CD4-positive, alpha-beta T cell (primary cell): ENCODE measurements around the gene IL2RA. TPM values are rescaled to one million over a fixed set of nuclear protein-coding genes. Genes with fewer than 3 reads are reported as not detected.

Source experiments
- ATAC-seq: fragments of 200-7000 bp; cut with Tn5 transposase; one replicate; pipeline ENCODE4 v1.10.0; 2022; ENCODE audit warnings: mild to moderate bottlenecking; ENCODE audit not compliant: poor library complexity
- CTCF ChIA-PET: fragments of 350-600 bp; sonication (Branson Sonifier 250); formaldehyde crosslinking; loops from one replicate; lab custom pipeline; 2021; ENCODE audit warnings: antibody characterized with exemption, inconsistent platforms; lab: Charles Lee
- POLR2A ChIA-PET: fragments of 350-600 bp; sonication (Branson Sonifier 250); formaldehyde crosslinking; loops from one replicate; lab custom pipeline; 2021; ENCODE audit warnings: antibody characterized with exemption, inconsistent platforms; lab: Charles Lee
- DNase-seq, 14 experiments: peaks; one replicate each; pipeline ENCODE4 v3.0.0-alpha.2; 2013 to 2020; ENCODE audit warnings: mixed read lengths in 2 of 14
- H3K27ac ChIP-seq, 2 donors: one replicate each; pipeline versions ENCODE4 v1.5.1 to v1.7.0; 2013; ENCODE audit warnings: low read length in 2 of 2, low read depth in 1 of 2, mild to moderate bottlenecking in 1 of 2
- H3K27me3 ChIP-seq, 2 experiments: 1 replicate in 1 of 2; 2 replicates in 1 of 2; pipeline versions ENCODE4 v1.6.1 to v1.7.0; 2013; ENCODE audit warnings: low read length in 2 of 2, control low read depth in 1 of 2, mild to moderate bottlenecking in 1 of 2, moderate library complexity in 1 of 2; ENCODE audit not compliant: insufficient read depth in 2 of 2, control insufficient read depth in 1 of 2
- H3K36me3 ChIP-seq: one replicate; pipeline ENCODE4 v1.6.1; 2013; ENCODE audit warnings: low read length, control low read depth; ENCODE audit not compliant: insufficient read depth
- H3K4me1 ChIP-seq: one replicate; pipeline ENCODE4 v1.6.1; 2013; ENCODE audit warnings: low read length, control low read depth; ENCODE audit not compliant: insufficient read depth
- H3K4me3 ChIP-seq: one replicate; pipeline ENCODE4 v1.5.1; 2013; ENCODE audit warnings: mild to moderate bottlenecking, low read length, moderate library complexity
- H3K9me3 ChIP-seq, 2 experiments: 1 replicate in 1 of 2; 2 replicates in 1 of 2; pipeline versions ENCODE4 v1.6.1 to v1.7.0; 2013; ENCODE audit warnings: low read length in 2 of 2, mild to moderate bottlenecking in 2 of 2, control low read depth in 1 of 2, moderate library complexity in 1 of 2; ENCODE audit not compliant: control insufficient read depth in 1 of 2, insufficient read depth in 1 of 2
- H3K27ac Mint-ChIP-seq: one replicate; pipeline ENCODE4 v1.8.0; 2020; ENCODE audit warnings: mixed read lengths
- H3K27me3 Mint-ChIP-seq: one replicate; pipeline ENCODE4 v1.8.0; 2021; ENCODE audit warnings: mixed read lengths
- H3K36me3 Mint-ChIP-seq: one replicate; pipeline ENCODE4 v1.8.0; 2021; ENCODE audit warnings: low read depth, mixed read lengths
- H3K4me1 Mint-ChIP-seq: one replicate; pipeline ENCODE4 v1.8.0; 2021; ENCODE audit warnings: low read depth, mixed read lengths
- H3K4me3 Mint-ChIP-seq: one replicate; pipeline ENCODE4 v1.8.0; 2020; ENCODE audit warnings: mild to moderate bottlenecking, mixed read lengths
- H3K9me3 Mint-ChIP-seq: one replicate; pipeline ENCODE4 v1.8.0; 2020; ENCODE audit warnings: mixed read lengths
- intact Hi-C, 2 experiments: fragments of 100-400 bp; cut with DNase I in 1 of 2; cut with micrococcal nuclease in 1 of 2; formaldehyde crosslinking; loops; one replicate each; pipeline versions ENCODE4 v1.15.1 to v1.9.0; 2023 to 2025; cut with DNase I, micrococcal nuclease
- total RNA-seq, 174 experiments: library from RNA in 2 of 174; stranded (reverse) in 2 of 174; gene quantifications; one replicate each; pipeline ENCODE4 v1.2.3 and lab custom pipeline; 2021 to 2026
- TF ChIP-seq, protein P1 (sequence below): fragments of 200-600 bp; IDR thresholded peaks from one replicate; pipeline ENCODE4 v1.8.0; 2022; ENCODE audit warnings: antibody characterized with exemption, mild to moderate bottlenecking

The IL2RA gene
- total RNA-seq, 2 experiments from 2014 or later, result 4.9 to 5.4 TPM

DNA sequence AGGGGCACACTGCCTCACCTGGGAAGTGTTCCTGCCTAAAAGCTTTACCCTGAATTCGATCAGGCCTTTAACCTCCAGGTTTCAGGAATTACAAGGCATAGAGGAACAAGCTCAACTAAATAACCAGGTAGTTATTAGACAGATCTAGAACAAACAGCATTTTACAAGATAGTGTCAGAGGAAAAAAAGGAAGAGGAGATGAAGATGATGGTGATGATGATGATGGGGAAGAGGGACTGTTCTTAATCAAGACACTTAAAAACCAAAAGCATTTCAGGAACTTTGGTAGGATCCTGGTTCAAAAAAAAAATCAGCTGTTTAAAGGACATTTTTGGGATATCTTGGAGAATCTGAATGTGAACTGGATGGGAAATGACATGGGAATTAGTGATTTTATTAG is 38.2 kb upstream of the IL2RA start:
- Mint-ChIP-seq H3K27me3 (no peaks in the 10 kb centered on the region), H3K27ac (peak overlapping the region; percentile 39), H3K4me3 (no peak overlapping the region), H3K4me1 (peaks cover 25% of the 10 kb centered on the region), H3K9me3 (no peaks in the 10 kb centered on the region), H3K36me3 (peaks cover 78% of the 10 kb centered on the region)
- H3K4me3 ChIP-seq, result no peak overlapping the region
- peaks cover 70% of the 10 kb centered on the region for H3K36me3 ChIP-seq
- no peaks in the 10 kb centered on the region for H3K27me3 ChIP-seq
- no peak for DNase-seq
- H3K9me3 ChIP-seq, result no peaks in the 10 kb centered on the region
- TF ChIP-seq, protein P1, sequence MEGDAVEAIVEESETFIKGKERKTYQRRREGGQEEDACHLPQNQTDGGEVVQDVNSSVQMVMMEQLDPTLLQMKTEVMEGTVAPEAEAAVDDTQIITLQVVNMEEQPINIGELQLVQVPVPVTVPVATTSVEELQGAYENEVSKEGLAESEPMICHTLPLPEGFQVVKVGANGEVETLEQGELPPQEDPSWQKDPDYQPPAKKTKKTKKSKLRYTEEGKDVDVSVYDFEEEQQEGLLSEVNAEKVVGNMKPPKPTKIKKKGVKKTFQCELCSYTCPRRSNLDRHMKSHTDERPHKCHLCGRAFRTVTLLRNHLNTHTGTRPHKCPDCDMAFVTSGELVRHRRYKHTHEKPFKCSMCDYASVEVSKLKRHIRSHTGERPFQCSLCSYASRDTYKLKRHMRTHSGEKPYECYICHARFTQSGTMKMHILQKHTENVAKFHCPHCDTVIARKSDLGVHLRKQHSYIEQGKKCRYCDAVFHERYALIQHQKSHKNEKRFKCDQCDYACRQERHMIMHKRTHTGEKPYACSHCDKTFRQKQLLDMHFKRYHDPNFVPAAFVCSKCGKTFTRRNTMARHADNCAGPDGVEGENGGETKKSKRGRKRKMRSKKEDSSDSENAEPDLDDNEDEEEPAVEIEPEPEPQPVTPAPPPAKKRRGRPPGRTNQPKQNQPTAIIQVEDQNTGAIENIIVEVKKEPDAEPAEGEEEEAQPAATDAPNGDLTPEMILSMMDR, result no peak
- ChIA-PET CTCF (no interaction called here), POLR2A (no interaction called here)
- intact Hi-C loops, result loop anchor here (5.0 to 10.0 kb wide), 2 partner anchors 564 to 572 kb away; no protein-coding TSS in a partner anchor
- peaks cover 9% of the 10 kb centered on the region for H3K4me1 ChIP-seq
- no peak overlapping the region for H3K27ac ChIP-seq
- no peak for ATAC-seq

DNA sequence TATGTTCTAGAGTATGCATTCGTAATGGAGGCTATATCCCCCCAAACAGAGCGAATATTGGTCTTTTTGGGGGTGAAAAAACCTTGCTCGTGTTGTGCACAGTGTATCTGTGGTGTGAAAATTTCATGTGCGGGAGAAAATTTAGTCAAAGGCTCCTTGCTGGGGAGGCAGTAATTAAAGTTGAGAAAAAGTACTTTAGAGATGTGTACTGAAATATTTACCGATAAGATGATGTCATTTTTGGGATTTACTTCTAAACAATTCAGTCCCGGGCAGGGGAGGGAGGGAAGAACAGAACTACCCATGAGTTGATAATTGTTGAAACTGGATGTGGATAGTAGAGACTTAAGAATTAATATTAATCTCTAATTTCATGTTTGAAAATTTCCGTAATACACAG is 36.0 kb upstream of the IL2RA start:
- H3K9me3 ChIP-seq, result no peaks in the 10 kb centered on the region
- H3K4me1 ChIP-seq, result peaks cover 15% of the 10 kb centered on the region
- peaks cover 59% of the 10 kb centered on the region for H3K36me3 ChIP-seq
- no peak overlapping the region for H3K27ac ChIP-seq
- DNase-seq (no peak), ATAC-seq (no peak)
- Mint-ChIP-seq H3K4me3 (no peak overlapping the region), H3K27me3 (no peaks in the 10 kb centered on the region), H3K36me3 (peaks cover 66% of the 10 kb centered on the region), H3K4me1 (peaks cover 47% of the 10 kb centered on the region), H3K9me3 (no peaks in the 10 kb centered on the region), H3K27ac (peak overlapping the region; percentile 29)
- POLR2A ChIA-PET, result no interaction called here
- intact Hi-C loops, result no loop called here
- TF ChIP-seq, protein P1, result no peak
- no peak overlapping the region for H3K4me3 ChIP-seq
- H3K27me3 ChIP-seq, result no peaks in the 10 kb centered on the region
- CTCF ChIA-PET, result no interaction called here

DNA sequence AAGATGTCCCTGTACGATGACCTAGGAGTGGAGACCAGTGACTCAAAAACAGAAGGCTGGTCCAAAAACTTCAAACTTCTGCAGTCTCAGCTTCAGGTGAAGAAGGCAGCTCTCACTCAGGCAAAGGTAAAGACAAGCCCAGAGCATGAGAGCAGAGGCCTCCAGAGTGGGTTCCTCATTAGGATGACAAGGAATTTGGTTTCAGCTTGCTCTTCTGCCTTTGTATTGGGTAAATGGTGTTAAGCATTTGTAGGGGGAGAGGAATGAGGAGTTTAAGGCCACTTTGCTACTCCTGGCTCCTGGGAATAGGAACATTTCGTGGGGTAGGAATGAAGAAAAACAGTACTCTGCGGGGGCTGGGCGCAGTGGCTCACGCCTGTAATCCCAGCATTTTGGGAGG is 34.9 kb upstream of the IL2RA start:
- ATAC-seq, result no peak
- intact Hi-C loops, result no loop called here
- CTCF ChIA-PET, result no interaction called here
- Histone ChIP-seq H3K27me3 (no peaks in the 10 kb centered on the region), H3K27ac (no peak overlapping the region), H3K4me1 (peaks cover 17% of the 10 kb centered on the region), H3K4me3 (no peak overlapping the region), H3K9me3 (no peaks in the 10 kb centered on the region), H3K36me3 (peaks cover 48% of the 10 kb centered on the region)
- peaks cover 56% of the 10 kb centered on the region for H3K4me1 Mint-ChIP-seq
- DNase-seq, result no peak
- H3K27ac Mint-ChIP-seq, result no peak overlapping the region
- no peak overlapping the region for H3K4me3 Mint-ChIP-seq
- H3K27me3 Mint-ChIP-seq, result no peaks in the 10 kb centered on the region
- no peaks in the 10 kb centered on the region for H3K9me3 Mint-ChIP-seq
- peaks cover 59% of the 10 kb centered on the region for H3K36me3 Mint-ChIP-seq
- POLR2A ChIA-PET, result no interaction called here
- TF ChIP-seq, protein P1, result no peak
